Panc1 (cell line): ENCODE data around the gene HYAL1.
A peak's percentile ranks its signal among the peaks of the same experiment; 100 is the strongest.

Experiments used
- CTCF ChIP-seq: fragments of 450-650 bp; IDR thresholded peaks from 2 replicates; pipeline ENCODE4 v1.5.1; 2017; ENCODE audit warnings: mild to moderate bottlenecking
- TCF7L2 ChIP-seq: IDR thresholded peaks from 2 replicates; pipeline ENCODE4 v1.6.1; 2011; ENCODE audit warnings: mild to moderate bottlenecking, low read depth, low read length, inconsistent platforms
- TF ChIP-seq, protein P1 (sequence below), 2 experiments: IDR thresholded peaks; 2 replicates each; pipeline ENCODE4 v1.6.1; 2011 to 2012; ENCODE audit warnings: low read depth in 2 of 2, control low read depth in 1 of 2, low read length in 1 of 2, mild to moderate bottlenecking in 1 of 2, moderate library complexity in 1 of 2; ENCODE audit not compliant: insufficient read depth in 1 of 2

- no peak for TF ChIP-seq CTCF
- TF ChIP-seq TCF7L2, result no peak
- TF ChIP-seq, protein P1, sequence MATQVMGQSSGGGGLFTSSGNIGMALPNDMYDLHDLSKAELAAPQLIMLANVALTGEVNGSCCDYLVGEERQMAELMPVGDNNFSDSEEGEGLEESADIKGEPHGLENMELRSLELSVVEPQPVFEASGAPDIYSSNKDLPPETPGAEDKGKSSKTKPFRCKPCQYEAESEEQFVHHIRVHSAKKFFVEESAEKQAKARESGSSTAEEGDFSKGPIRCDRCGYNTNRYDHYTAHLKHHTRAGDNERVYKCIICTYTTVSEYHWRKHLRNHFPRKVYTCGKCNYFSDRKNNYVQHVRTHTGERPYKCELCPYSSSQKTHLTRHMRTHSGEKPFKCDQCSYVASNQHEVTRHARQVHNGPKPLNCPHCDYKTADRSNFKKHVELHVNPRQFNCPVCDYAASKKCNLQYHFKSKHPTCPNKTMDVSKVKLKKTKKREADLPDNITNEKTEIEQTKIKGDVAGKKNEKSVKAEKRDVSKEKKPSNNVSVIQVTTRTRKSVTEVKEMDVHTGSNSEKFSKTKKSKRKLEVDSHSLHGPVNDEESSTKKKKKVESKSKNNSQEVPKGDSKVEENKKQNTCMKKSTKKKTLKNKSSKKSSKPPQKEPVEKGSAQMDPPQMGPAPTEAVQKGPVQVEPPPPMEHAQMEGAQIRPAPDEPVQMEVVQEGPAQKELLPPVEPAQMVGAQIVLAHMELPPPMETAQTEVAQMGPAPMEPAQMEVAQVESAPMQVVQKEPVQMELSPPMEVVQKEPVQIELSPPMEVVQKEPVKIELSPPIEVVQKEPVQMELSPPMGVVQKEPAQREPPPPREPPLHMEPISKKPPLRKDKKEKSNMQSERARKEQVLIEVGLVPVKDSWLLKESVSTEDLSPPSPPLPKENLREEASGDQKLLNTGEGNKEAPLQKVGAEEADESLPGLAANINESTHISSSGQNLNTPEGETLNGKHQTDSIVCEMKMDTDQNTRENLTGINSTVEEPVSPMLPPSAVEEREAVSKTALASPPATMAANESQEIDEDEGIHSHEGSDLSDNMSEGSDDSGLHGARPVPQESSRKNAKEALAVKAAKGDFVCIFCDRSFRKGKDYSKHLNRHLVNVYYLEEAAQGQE (IDR thresholded peaks at IDR 0.05; ENCODE audit: insufficient read depth in 1 of 2, low read depth in 2 of 2, low read length in 1 of 2), result 0 out of 4 replicates have a peak, but pooled peaks of 1 of the 2 experiments have one; percentile 19
These were observed 33.9 kb upstream of the HYAL1 start for GRCh38 chr3:50337175-50337861.
